Transverse colon (tissue), 3 donors: ENCODE results near the gene QSOX2.

Experiments used
- EP300 ChIP-seq: sonication (generic); formaldehyde crosslinking; IDR thresholded peaks from one replicate; pipeline ENCODE4 v1.6.1; 2017; ENCODE audit warnings: antibody characterized with exemption, low read depth
- POLR2A ChIP-seq: fragments of 450-650 bp; IDR thresholded peaks from one replicate; pipeline ENCODE4 v1.6.1; 2016; ENCODE audit warnings: antibody characterized with exemption, mild to moderate bottlenecking, moderate library complexity
- TF ChIP-seq, protein P1 (sequence below), 5 experiments: fragments of 200-600 bp in 3 of 5; fragments of 450-650 bp in 2 of 5; sonication (generic) in 3 of 5; IDR thresholded peaks; 1 replicate in 2 of 5; 2 replicates in 3 of 5; pipeline ENCODE4 v1.5.1; 2016 to 2017; ENCODE audit warnings: antibody characterized with exemption in 5 of 5, inconsistent platforms in 3 of 5, mild to moderate bottlenecking in 2 of 5, moderate library complexity in 1 of 5

DNA sequence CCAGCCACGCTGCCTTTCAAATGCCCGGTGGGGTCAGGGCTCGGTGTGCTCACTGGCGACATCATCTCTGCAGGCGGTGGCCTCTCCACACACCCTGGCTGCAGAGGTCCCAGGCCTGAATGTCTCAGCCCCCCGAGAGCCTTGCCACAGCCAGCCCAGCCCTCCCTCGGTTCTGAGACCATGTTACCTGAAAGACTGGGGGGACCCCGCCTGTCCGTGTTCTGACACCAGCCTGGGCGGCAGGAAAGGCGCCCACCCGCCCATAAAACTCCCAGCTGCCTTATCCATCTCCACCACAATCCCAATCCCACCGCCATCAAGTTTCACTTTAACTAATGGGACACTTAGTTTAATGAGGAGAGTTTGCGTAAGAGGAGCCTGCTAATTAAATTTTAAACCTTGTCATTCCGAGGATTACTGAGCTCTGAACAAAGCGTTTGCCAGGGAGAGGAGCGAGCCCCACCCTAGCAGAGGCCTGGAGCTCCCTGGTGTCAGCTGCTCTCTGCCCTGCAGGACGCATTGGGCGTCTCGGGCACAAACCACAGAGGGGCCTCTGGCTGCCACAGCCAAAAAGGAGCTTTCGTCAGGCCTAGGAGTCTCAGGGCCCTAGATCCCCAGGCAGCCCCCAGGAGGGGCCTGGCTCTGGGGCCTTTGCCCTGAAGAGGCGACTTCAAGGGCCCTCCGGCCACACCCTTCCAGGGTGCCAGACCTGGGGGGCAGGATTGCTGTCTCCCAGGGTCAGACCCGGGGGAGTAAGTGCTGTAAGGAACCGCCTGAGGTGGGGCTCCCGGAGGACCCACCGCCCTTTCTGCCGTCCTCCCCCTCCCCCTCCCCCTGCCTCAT, 56.0 kb downstream of the QSOX2 start:
- TF ChIP-seq, protein P1, sequence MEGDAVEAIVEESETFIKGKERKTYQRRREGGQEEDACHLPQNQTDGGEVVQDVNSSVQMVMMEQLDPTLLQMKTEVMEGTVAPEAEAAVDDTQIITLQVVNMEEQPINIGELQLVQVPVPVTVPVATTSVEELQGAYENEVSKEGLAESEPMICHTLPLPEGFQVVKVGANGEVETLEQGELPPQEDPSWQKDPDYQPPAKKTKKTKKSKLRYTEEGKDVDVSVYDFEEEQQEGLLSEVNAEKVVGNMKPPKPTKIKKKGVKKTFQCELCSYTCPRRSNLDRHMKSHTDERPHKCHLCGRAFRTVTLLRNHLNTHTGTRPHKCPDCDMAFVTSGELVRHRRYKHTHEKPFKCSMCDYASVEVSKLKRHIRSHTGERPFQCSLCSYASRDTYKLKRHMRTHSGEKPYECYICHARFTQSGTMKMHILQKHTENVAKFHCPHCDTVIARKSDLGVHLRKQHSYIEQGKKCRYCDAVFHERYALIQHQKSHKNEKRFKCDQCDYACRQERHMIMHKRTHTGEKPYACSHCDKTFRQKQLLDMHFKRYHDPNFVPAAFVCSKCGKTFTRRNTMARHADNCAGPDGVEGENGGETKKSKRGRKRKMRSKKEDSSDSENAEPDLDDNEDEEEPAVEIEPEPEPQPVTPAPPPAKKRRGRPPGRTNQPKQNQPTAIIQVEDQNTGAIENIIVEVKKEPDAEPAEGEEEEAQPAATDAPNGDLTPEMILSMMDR (IDR thresholded peaks at IDR 0.05): no peak
- no peak for TF ChIP-seq POLR2A
- no peak for TF ChIP-seq EP300
